Smooth muscle cell (in vitro differentiated cells): ENCODE data around the gene SLC8A3. TPM values are rescaled to one million over a fixed set of nuclear protein-coding genes. Genes with fewer than 3 reads are reported as not detected.

ENCODE experiments used
- DNase-seq: peaks from one replicate; lab custom pipeline; 2025; ENCODE audit not compliant: unreplicated experiment; lab: John Stamatoyannopoulos, UW
- H2AFZ ChIP-seq: fragments of 200-600 bp; sonication (generic); 2 replicates; pipeline ENCODE4 v1.6.0; 2016; ENCODE audit warnings: antibody characterized with exemption, low read depth, mild to moderate bottlenecking
- H3F3A ChIP-seq: fragments of 200-600 bp; sonication (generic); 2 replicates; pipeline ENCODE4 v1.6.0; 2017; ENCODE audit warnings: antibody characterized with exemption, low read depth
- H3K27ac ChIP-seq: fragments of 200-600 bp; sonication (generic); 2 replicates; pipeline ENCODE4 v1.5.1; 2016; ENCODE audit warnings: low read depth, mild to moderate bottlenecking
- H3K27me3 ChIP-seq: fragments of 200-600 bp; sonication (generic); 2 replicates; pipeline ENCODE4 v1.6.1; 2016; ENCODE audit warnings: low read depth, mild to moderate bottlenecking
- H3K36me3 ChIP-seq: fragments of 200-600 bp; sonication (generic); 2 replicates; pipeline ENCODE4 v1.5.1; 2016; ENCODE audit warnings: low read depth
- H3K4me1 ChIP-seq: fragments of 200-600 bp; sonication (generic); 2 replicates; pipeline ENCODE4 v1.5.1; 2016; ENCODE audit warnings: low read depth
- H3K4me2 ChIP-seq: fragments of 200-600 bp; sonication (generic); 2 replicates; pipeline ENCODE4 v1.6.0; 2016; ENCODE audit warnings: mild to moderate bottlenecking
- H3K4me3 ChIP-seq: fragments of 200-600 bp; sonication (generic); 2 replicates; pipeline ENCODE4 v1.5.1; 2016; ENCODE audit warnings: mild to moderate bottlenecking
- H3K79me2 ChIP-seq: fragments of 200-600 bp; sonication (generic); 2 replicates; pipeline ENCODE4 v1.6.0; 2016; ENCODE audit warnings: low read depth, mild to moderate bottlenecking
- H3K9ac ChIP-seq: fragments of 200-600 bp; sonication (generic); 2 replicates; pipeline ENCODE4 v1.6.0; 2016; ENCODE audit warnings: low read depth
- H3K9me3 ChIP-seq: fragments of 200-600 bp; sonication (generic); replicated peaks from 2 replicates; pipeline ENCODE4 v1.5.1; 2016; ENCODE audit warnings: low read depth
- H4K20me1 ChIP-seq: fragments of 200-600 bp; sonication (generic); 2 replicates; pipeline ENCODE4 v1.6.0; 2016; ENCODE audit warnings: low read depth
- CTCF ChIP-seq: fragments of 200-600 bp; sonication (generic); IDR thresholded peaks from 2 replicates; pipeline ENCODE4 v1.5.1; 2017; ENCODE audit warnings: borderline replicate concordance, mild to moderate bottlenecking, antibody characterized with exemption; ENCODE audit not compliant: insufficient read depth, poor library complexity, severe bottlenecking
- WGBS: methylation state at CpG from one replicate; pipeline ENCODE4 v1.1.7; 2016; ENCODE audit warnings: low lambda C conversion rate; 5-methylcytosine and 5-hydroxymethylcytosine counted together
- polyA plus RNA-seq: library from polyadenylated mRNA; unstranded; fragments of >200 nt; fragmentation: Nextera tagmentation; extraction: Ambion mirVana; gene quantifications from 2 replicates; pipeline ENCODE4 v1.2.1, GENCODE V29; 2016
- total RNA-seq: library from RNA; depleted of rRNA; stranded (reverse); fragments of >200 nt; gene quantifications from 2 replicates; pipeline ENCODE4 v1.2.3, GENCODE V29; 2014

SLC8A3 gene
- total and polyA plus RNA-seq, 2 experiments from 2014 or later, result not detected

DNA sequence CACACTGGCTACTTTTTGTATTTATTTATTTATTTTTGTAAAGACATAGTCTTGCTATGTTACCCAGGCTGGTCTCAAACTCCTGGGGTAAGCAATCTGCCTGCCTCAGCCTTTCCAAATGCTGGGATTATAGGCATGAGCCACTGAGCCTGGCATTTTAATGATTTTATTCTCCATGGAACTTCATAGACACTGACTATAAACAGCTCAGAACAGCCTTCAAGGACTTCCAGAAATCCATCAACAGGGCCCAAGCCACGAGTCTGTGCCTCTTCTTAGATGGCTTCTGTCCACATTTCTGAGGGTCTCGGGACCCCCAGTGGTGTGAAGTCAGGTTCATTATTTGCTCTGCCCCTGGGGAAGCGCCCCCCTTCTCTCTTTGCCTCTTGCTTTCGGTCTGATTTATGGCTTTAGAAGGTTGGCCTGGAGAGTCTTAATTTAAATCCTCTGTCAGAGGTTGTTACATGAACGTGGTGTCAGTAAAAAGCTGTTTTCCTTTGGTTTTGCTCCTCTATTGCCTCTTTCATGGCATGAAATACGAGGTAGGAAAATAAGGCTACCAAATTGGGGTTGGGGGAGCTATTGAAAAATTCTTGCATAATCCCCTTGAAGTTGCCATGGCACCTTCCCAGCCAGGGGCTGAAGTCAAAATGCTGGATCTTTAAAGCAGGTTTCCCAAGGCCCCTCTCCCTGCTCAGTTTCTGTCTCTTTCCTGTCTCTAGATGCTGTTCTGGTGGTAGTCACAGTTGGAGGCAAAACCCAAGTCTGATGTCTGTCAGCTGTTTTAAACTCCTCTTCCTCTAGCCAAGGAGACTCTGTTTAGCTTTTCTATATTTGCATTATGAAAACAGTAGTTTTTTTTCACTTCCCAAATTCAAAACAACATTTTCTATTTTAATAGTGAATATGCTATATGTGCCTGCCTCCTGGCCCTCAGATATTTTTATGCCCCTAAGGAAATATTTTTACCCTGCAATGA lies 180.2 kb downstream of the SLC8A3 start:
- 36% methylated on average over 6 of the region's 6 CpGs for WGBS
- no peak overlapping the region for H3K4me3 ChIP-seq
- H3K36me3 ChIP-seq, result no peaks in the 10 kb centered on the region
- no peaks in the 10 kb centered on the region for H3K27me3 ChIP-seq
- no peak overlapping the region for H3K9ac ChIP-seq
- H3K79me2 ChIP-seq, result no peaks in the 10 kb centered on the region
- no peak for TF ChIP-seq CTCF
- H3K27ac ChIP-seq, result peak overlapping the region; percentile 6
- peaks cover 30% of the 10 kb centered on the region for H3K4me1 ChIP-seq
- no peak for DNase-seq
- H4K20me1 ChIP-seq, result no peaks in the 10 kb centered on the region
- peak overlapping the region; percentile 14 for H3K4me2 ChIP-seq
- H3F3A ChIP-seq, result peaks cover 8% of the 10 kb centered on the region
- H2AFZ ChIP-seq, result peak overlapping the region; percentile 9
- no peaks in the 10 kb centered on the region for H3K9me3 ChIP-seq

DNA sequence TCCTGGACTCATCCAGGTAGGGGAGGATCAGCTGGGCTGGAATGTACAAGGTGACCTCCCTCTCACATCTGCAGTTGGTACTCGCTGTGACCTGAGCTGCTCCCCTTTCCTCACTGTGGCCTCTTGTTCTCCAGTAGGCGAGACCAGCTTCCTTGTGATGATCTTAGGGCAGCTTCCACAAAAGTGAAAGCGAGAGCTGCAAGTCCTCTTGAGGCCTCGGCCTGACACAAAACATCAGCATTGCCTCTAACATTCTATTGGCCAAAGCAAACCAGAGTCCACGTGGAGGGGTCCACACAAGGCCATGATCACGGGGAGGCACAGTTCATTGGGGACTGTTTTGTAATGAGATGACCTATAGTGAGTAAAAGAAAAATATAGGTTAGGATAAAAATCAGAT lies 182.1 kb downstream of the SLC8A3 start:
- Histone ChIP-seq H3K9ac (no peak overlapping the region), H3K4me3 (no peak overlapping the region), H3K9me3 (no peaks in the 10 kb centered on the region), H3K4me1 (peaks cover 30% of the 10 kb centered on the region), H3K79me2 (no peaks in the 10 kb centered on the region), H3K27ac (no peak overlapping the region), H4K20me1 (no peaks in the 10 kb centered on the region), H3K4me2 (no peak overlapping the region), H3K36me3 (no peaks in the 10 kb centered on the region), H2AFZ (no peak overlapping the region), H3F3A (peaks cover 8% of the 10 kb centered on the region), H3K27me3 (no peaks in the 10 kb centered on the region)
- no peak for TF ChIP-seq CTCF
- WGBS, result 95% methylated on average over 6 of the region's 6 CpGs
- no peak for DNase-seq

- WGBS, result 57% methylated on average over 5 of the region's 5 CpGs
- no peaks in the 10 kb centered on the region for H3K27me3 ChIP-seq
- H3K4me1 ChIP-seq, result peaks cover 30% of the 10 kb centered on the region
- H3K4me2 ChIP-seq, result no peak overlapping the region
- H3K27ac ChIP-seq, result peak overlapping the region; percentile 68
- no peak for TF ChIP-seq CTCF
- no peak for DNase-seq
- H2AFZ ChIP-seq, result no peak overlapping the region
- no peaks in the 10 kb centered on the region for H3K79me2 ChIP-seq
- H3K9me3 ChIP-seq, result no peaks in the 10 kb centered on the region
- peaks cover 8% of the 10 kb centered on the region for H3F3A ChIP-seq
- H3K9ac ChIP-seq, result no peak overlapping the region
- no peaks in the 10 kb centered on the region for H3K36me3 ChIP-seq
- H3K4me3 ChIP-seq, result no peak overlapping the region
- H4K20me1 ChIP-seq, result no peaks in the 10 kb centered on the region
These were observed 183.4 kb downstream of the SLC8A3 start for GRCh38 chr14:70005281-70005805.

- Histone ChIP-seq H3F3A (peaks cover 8% of the 10 kb centered on the region), H3K4me2 (peak overlapping the region; percentile 27), H3K9me3 (no peaks in the 10 kb centered on the region), H3K36me3 (no peaks in the 10 kb centered on the region), H3K9ac (no peak overlapping the region), H4K20me1 (no peaks in the 10 kb centered on the region), H3K4me3 (no peak overlapping the region), H2AFZ (no peak overlapping the region), H3K4me1 (peaks cover 30% of the 10 kb centered on the region), H3K27me3 (no peaks in the 10 kb centered on the region), H3K27ac (peak overlapping the region; percentile 68), H3K79me2 (no peaks in the 10 kb centered on the region)
- 71% methylated on average over 2 of the region's 2 CpGs for WGBS
- no peak for TF ChIP-seq CTCF
- no peak for DNase-seq
These were observed 184.0 kb downstream of the SLC8A3 start for GRCh38 chr14:70004791-70005190.
